Cardiac muscle cell (in vitro differentiated cells and primary cell): ENCODE measurements around the gene SCARB1. TPM values are rescaled to one million over a fixed set of nuclear protein-coding genes. Genes with fewer than 3 reads are reported as not detected.

ENCODE experiments used
- DNase-seq, 2 donors: peaks; one replicate each; pipeline versions ENCODE4 v3.0.0 to v3.0.0-alpha.2; 2010 to 2017; ENCODE audit warnings: low read depth in 1 of 2, low spot score in 1 of 2
- H3K27ac ChIP-seq: fragments of 200-600 bp; sonication (generic); 2 replicates; pipeline ENCODE4 v1.5.1; 2016
- H3K27me3 ChIP-seq: fragments of 200-600 bp; sonication (generic); 2 replicates; pipeline ENCODE4 v1.6.0; 2016; ENCODE audit warnings: control low read depth
- H3K36me3 ChIP-seq: fragments of 200-600 bp; sonication (generic); 2 replicates; pipeline ENCODE4 v1.5.1; 2016; ENCODE audit warnings: control low read depth
- H3K4me1 ChIP-seq: fragments of 200-600 bp; sonication (generic); 2 replicates; pipeline ENCODE4 v1.8.1; 2017; ENCODE audit warnings: low read depth, mild to moderate bottlenecking, mixed run types
- H3K4me3 ChIP-seq: fragments of 200-600 bp; sonication (generic); 2 replicates; pipeline ENCODE4 v1.5.1; 2016; ENCODE audit warnings: mild to moderate bottlenecking
- H3K9me3 ChIP-seq: fragments of 200-600 bp; sonication (generic); 2 replicates; pipeline ENCODE4 v1.5.1; 2017; ENCODE audit warnings: low read depth, mild to moderate bottlenecking, control low read depth
- polyA plus RNA-seq: library from polyadenylated mRNA; unstranded; fragments of >200 nt; fragmentation: Nextera tagmentation; extraction: Ambion mirVana; gene quantifications from 2 replicates; pipeline ENCODE4 v1.2.1, GENCODE V29; 2016
- total RNA-seq: library from RNA; depleted of rRNA; stranded (reverse); fragments of >200 nt; gene quantifications from 2 replicates; pipeline ENCODE4 v1.2.3, GENCODE V29; 2016
- TF ChIP-seq, protein P1 (sequence below): IDR thresholded peaks from 2 replicates; pipeline ENCODE4 v1.5.1; 2012; ENCODE audit warnings: low read depth, mild to moderate bottlenecking, low read length

SCARB1 gene
- total and polyA plus RNA-seq, 2 experiments from 2014 or later = 37.7 to 42.5 TPM

- Histone ChIP-seq H3K27ac (no peak overlapping the region), H3K36me3 (no peaks in the 10 kb centered on the region), H3K27me3 (no peaks in the 10 kb centered on the region), H3K9me3 (no peaks in the 10 kb centered on the region), H3K4me3 (no peak overlapping the region), H3K4me1 (no peaks in the 10 kb centered on the region)
- TF ChIP-seq, protein P1, sequence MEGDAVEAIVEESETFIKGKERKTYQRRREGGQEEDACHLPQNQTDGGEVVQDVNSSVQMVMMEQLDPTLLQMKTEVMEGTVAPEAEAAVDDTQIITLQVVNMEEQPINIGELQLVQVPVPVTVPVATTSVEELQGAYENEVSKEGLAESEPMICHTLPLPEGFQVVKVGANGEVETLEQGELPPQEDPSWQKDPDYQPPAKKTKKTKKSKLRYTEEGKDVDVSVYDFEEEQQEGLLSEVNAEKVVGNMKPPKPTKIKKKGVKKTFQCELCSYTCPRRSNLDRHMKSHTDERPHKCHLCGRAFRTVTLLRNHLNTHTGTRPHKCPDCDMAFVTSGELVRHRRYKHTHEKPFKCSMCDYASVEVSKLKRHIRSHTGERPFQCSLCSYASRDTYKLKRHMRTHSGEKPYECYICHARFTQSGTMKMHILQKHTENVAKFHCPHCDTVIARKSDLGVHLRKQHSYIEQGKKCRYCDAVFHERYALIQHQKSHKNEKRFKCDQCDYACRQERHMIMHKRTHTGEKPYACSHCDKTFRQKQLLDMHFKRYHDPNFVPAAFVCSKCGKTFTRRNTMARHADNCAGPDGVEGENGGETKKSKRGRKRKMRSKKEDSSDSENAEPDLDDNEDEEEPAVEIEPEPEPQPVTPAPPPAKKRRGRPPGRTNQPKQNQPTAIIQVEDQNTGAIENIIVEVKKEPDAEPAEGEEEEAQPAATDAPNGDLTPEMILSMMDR = no peak
- no peak for DNase-seq
These were observed 118.8 kb downstream of the SCARB1 start for GRCh38 chr12:124744659-124745464.

GRCh38 chr12:124744273-124744640 is 119.4 kb downstream of the SCARB1 start:
- DNase-seq = no peak
- H3K4me1 ChIP-seq = no peaks in the 10 kb centered on the region
- no peaks in the 10 kb centered on the region for H3K36me3 ChIP-seq
- H3K4me3 ChIP-seq = no peak overlapping the region
- TF ChIP-seq, protein P1 = no peak
- no peaks in the 10 kb centered on the region for H3K27me3 ChIP-seq
- H3K27ac ChIP-seq = peak overlapping the region; percentile 2
- no peaks in the 10 kb centered on the region for H3K9me3 ChIP-seq

DNA sequence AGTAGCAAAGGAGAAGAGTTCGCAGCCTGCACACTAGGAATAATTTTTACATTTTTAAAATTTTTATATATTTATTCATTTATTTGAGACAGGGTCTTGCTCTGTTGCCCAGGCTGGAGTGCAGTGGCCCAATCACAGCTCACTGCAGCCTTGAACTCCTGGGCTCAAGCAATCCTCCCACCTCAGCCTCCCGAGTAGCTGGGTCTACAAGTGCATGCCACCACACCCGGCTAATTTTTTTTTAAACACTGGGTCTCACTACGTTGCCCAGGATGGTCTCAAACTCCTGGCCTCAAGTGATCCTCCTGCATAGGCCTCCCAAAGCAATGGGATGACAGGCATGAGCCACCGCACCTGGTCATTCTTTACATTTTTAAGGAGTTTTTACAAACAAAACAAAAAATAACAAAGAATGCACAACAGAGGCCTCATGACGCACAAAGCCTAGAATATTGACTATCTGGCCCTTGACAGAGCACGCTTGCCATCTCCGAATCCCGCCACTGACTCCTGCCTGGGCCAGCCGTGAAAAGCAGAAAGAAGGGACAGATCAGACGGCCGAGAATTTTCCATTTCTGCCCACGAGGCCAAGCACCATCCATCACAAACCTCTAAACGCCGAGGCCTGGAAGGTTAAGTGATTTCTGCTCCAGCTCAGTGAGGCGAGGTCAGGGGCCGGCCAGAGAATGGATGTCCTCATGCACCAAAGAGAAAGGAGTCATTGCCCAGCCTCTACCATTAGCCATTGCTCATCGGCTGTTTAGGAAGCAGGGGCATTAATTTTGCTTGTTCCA is 120.0 kb downstream of the SCARB1 start:
- Histone ChIP-seq H3K27me3 (no peaks in the 10 kb centered on the region), H3K4me3 (no peak overlapping the region), H3K36me3 (no peaks in the 10 kb centered on the region), H3K9me3 (no peaks in the 10 kb centered on the region), H3K27ac (peak overlapping the region; percentile 2), H3K4me1 (no peaks in the 10 kb centered on the region)
- TF ChIP-seq, protein P1 = no peak
- no peak for DNase-seq

- DNase-seq = no peak
- no peak overlapping the region for H3K4me3 ChIP-seq
- no peaks in the 10 kb centered on the region for H3K36me3 ChIP-seq
- no peaks in the 10 kb centered on the region for H3K9me3 ChIP-seq
- H3K27me3 ChIP-seq = no peaks in the 10 kb centered on the region
- TF ChIP-seq, protein P1 = no peak
- no peaks in the 10 kb centered on the region for H3K4me1 ChIP-seq
- H3K27ac ChIP-seq = peak overlapping the region; percentile 8
These were observed 121.0 kb downstream of the SCARB1 start for GRCh38 chr12:124742678-124743077.

DNA sequence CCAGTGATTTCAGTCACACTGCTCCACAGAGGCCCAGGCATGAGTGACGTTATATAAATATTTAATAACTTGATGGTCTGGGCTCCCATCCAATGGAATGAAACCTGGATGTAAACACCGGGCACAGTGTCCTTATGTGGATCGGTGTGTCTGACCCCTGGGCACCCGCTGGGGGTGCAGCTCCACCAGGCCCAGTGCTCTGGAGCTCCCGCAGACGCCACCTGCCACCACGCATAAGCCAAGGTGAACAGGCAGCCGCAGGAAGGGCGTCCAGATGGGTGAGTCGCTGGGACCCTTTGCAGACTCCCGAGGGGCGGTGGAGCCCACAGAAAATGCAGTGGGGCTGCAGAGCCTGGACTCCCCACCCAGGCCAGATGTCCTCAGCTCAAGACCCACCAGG is 121.6 kb downstream of the SCARB1 start:
- TF ChIP-seq, protein P1 = no peak
- Histone ChIP-seq H3K9me3 (no peaks in the 10 kb centered on the region), H3K27ac (no peak overlapping the region), H3K27me3 (no peaks in the 10 kb centered on the region), H3K36me3 (no peaks in the 10 kb centered on the region), H3K4me3 (no peak overlapping the region), H3K4me1 (no peaks in the 10 kb centered on the region)
- no peak for DNase-seq
